ENCODE measurements around the gene CBR4.

DNA sequence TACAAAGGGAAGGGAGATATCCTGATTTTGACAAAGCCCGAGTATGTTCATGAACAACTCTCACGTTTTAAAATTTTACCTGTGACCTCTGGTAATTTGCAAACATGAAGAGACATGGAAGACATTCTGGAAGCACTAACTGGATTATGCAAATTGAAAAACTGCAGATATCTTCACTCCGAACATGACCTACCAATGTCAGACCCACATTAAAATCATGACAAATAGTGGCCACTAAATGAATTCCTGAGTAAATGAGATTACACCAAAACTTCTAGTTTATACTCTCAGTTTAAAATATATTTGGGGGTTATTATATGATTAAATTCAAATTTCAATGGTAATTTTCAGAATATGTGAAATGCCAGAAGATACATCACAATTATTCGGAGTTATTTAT is 19.9 kb upstream of the CBR4 start:
- TF ChIP-seq, protein P1, sequence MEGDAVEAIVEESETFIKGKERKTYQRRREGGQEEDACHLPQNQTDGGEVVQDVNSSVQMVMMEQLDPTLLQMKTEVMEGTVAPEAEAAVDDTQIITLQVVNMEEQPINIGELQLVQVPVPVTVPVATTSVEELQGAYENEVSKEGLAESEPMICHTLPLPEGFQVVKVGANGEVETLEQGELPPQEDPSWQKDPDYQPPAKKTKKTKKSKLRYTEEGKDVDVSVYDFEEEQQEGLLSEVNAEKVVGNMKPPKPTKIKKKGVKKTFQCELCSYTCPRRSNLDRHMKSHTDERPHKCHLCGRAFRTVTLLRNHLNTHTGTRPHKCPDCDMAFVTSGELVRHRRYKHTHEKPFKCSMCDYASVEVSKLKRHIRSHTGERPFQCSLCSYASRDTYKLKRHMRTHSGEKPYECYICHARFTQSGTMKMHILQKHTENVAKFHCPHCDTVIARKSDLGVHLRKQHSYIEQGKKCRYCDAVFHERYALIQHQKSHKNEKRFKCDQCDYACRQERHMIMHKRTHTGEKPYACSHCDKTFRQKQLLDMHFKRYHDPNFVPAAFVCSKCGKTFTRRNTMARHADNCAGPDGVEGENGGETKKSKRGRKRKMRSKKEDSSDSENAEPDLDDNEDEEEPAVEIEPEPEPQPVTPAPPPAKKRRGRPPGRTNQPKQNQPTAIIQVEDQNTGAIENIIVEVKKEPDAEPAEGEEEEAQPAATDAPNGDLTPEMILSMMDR (IDR thresholded peaks at IDR 0.05; ENCODE audit: low read depth, low read length, poor library complexity, severe bottlenecking), result no peak
- no peak for TF ChIP-seq EZH2phosphoT487 (IDR thresholded peaks at IDR 0.05; ENCODE audit: borderline replicate concordance, low read length)
